ENCODE results near the gene ST6GALNAC3. TPM values are rescaled to one million over a fixed set of nuclear protein-coding genes. Genes with fewer than 3 reads are reported as not detected.

ST6GALNAC3 gene
- total RNA-seq, 1 experiment from 2014 or later: 0.82 TPM

GRCh38 chr1:76543495-76543894, 468.9 kb downstream of the ST6GALNAC3 start:
- H3K9me3 Mint-ChIP-seq (ENCODE audit: unreplicated experiment): no peaks in the 10 kb centered on the region
- no peak for TF ChIP-seq CTCF (IDR thresholded peaks at IDR 0.05; ENCODE audit: unreplicated experiment)
- ChIA-PET POLR2A (no interaction called here), CTCF (no interaction called here)
- no peak overlapping the region for H3K27ac Mint-ChIP-seq (ENCODE audit: low read depth, unreplicated experiment)
- DNase-seq (ENCODE audit: unreplicated experiment): no peak
- H3K4me1 Mint-ChIP-seq (ENCODE audit: insufficient read depth, unreplicated experiment): no peaks in the 10 kb centered on the region
- no peaks in the 10 kb centered on the region for H3K27me3 Mint-ChIP-seq (ENCODE audit: insufficient read depth, unreplicated experiment)
- no peak overlapping the region for H3K4me3 Mint-ChIP-seq (ENCODE audit: unreplicated experiment)
- intact Hi-C loops (cut with micrococcal nuclease): no loop called here
- BruUV-seq (replicated peaks): no TSS peak
- H3K36me3 Mint-ChIP-seq (ENCODE audit: insufficient read depth, unreplicated experiment): no peaks in the 10 kb centered on the region

- ChIA-PET CTCF (interaction anchor here (0.5 kb wide), 1 partner anchor 9 kb away, joined by 3 read pairs; no protein-coding TSS in a partner anchor), POLR2A (no interaction called here)
- BruUV-seq (replicated peaks): no TSS peak
- DNase-seq (ENCODE audit: unreplicated experiment): no peak
- H3K4me1 Mint-ChIP-seq (ENCODE audit: insufficient read depth, unreplicated experiment): no peaks in the 10 kb centered on the region
- H3K36me3 Mint-ChIP-seq (ENCODE audit: insufficient read depth, unreplicated experiment): no peaks in the 10 kb centered on the region
- H3K27ac Mint-ChIP-seq (ENCODE audit: low read depth, unreplicated experiment): no peak overlapping the region
- no peak overlapping the region for H3K4me3 Mint-ChIP-seq (ENCODE audit: unreplicated experiment)
- H3K27me3 Mint-ChIP-seq (ENCODE audit: insufficient read depth, unreplicated experiment): no peaks in the 10 kb centered on the region
- intact Hi-C loops (cut with micrococcal nuclease): no loop called here
- no peak for TF ChIP-seq CTCF (IDR thresholded peaks at IDR 0.05; ENCODE audit: unreplicated experiment)
- H3K9me3 Mint-ChIP-seq (ENCODE audit: unreplicated experiment): no peaks in the 10 kb centered on the region
Observed at GRCh38 chr1:76546354-76546933, 471.9 kb downstream of the ST6GALNAC3 start.

DNA sequence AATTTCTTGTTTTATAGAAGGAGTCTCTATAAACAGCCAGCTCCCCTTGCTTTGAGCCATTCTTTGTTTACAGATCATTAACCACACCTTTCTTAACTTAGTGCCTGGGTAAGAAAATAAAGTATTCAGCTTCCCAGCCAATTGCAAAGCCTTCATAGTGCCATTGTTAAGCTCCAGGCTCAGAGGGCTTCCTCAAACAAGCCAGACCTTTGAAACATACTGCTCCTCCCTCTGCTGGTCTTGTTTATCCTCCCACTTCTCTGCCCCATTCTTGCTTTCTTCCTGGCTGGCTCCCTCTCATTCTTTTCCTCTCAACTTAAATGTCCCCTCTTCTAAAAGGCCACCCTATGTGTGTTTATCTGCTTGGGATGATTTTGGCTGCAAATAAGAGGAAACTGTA, 473.4 kb downstream of the ST6GALNAC3 start:
- Mint-ChIP-seq H3K36me3 (ENCODE audit: insufficient read depth, unreplicated experiment) (no peaks in the 10 kb centered on the region), H3K9me3 (ENCODE audit: unreplicated experiment) (no peaks in the 10 kb centered on the region), H3K4me1 (ENCODE audit: insufficient read depth, unreplicated experiment) (no peaks in the 10 kb centered on the region), H3K4me3 (ENCODE audit: unreplicated experiment) (no peak overlapping the region), H3K27ac (ENCODE audit: low read depth, unreplicated experiment) (no peak overlapping the region), H3K27me3 (ENCODE audit: insufficient read depth, unreplicated experiment) (no peaks in the 10 kb centered on the region)
- intact Hi-C loops (cut with micrococcal nuclease): no loop called here
- no TSS peak for BruUV-seq (replicated peaks)
- ChIA-PET POLR2A (interaction anchor here (0.6 kb wide), 1 partner anchor 646 kb away, joined by 3 read pairs; no protein-coding TSS in a partner anchor), CTCF (interaction anchor here (0.6 kb wide), 2 partner anchors 86 to 216 kb away, joined by 3 read pairs; no protein-coding TSS in a partner anchor)
- no peak for DNase-seq (ENCODE audit: unreplicated experiment)
- no peak for TF ChIP-seq CTCF (IDR thresholded peaks at IDR 0.05; ENCODE audit: unreplicated experiment)

- DNase-seq (ENCODE audit: unreplicated experiment): no peak
- no peaks in the 10 kb centered on the region for H3K36me3 Mint-ChIP-seq (ENCODE audit: insufficient read depth, unreplicated experiment)
- H3K9me3 Mint-ChIP-seq (ENCODE audit: unreplicated experiment): no peaks in the 10 kb centered on the region
- no peak overlapping the region for H3K27ac Mint-ChIP-seq (ENCODE audit: low read depth, unreplicated experiment)
- POLR2A ChIA-PET: no interaction called here
- intact Hi-C loops (cut with micrococcal nuclease): no loop called here
- no peak overlapping the region for H3K4me3 Mint-ChIP-seq (ENCODE audit: unreplicated experiment)
- H3K27me3 Mint-ChIP-seq (ENCODE audit: insufficient read depth, unreplicated experiment): no peaks in the 10 kb centered on the region
- TF ChIP-seq CTCF (IDR thresholded peaks at IDR 0.05; ENCODE audit: unreplicated experiment): no peak
- no peaks in the 10 kb centered on the region for H3K4me1 Mint-ChIP-seq (ENCODE audit: insufficient read depth, unreplicated experiment)
- CTCF ChIA-PET: interaction anchor here (0.6 kb wide), 1 partner anchor 217 kb away, joined by 3 read pairs; no protein-coding TSS in a partner anchor
- BruUV-seq (replicated peaks): no TSS peak
Observed at GRCh38 chr1:76548513-76549100, 474.1 kb downstream of the ST6GALNAC3 start.

Measured in MCF 10A (cell line).